Measurements from ENCODE around the gene NR0B1.

DNA sequence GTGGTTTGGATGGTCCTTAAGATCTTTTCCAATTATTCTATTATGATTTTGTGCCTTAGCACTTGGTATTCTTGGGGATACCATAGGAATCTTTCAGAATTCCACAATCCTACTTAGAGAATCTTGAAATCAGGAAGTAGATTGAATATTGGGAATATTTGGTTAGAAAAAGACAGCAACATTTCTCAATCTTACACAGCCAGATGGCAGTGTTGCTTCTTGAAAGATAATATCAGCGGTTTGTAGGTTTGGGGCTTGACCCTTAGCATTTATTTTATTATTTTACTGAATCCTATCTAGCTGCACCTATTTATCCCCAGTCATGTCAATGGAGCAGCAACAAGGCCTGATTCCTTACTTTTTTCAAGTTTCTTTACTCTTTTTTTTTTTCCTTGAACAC is 33.7 kb downstream of the NR0B1 start:
- TF ChIP-seq POLR2AphosphoS5 (IDR thresholded peaks at IDR 0.05) = no peak
- TF ChIP-seq, protein P1, sequence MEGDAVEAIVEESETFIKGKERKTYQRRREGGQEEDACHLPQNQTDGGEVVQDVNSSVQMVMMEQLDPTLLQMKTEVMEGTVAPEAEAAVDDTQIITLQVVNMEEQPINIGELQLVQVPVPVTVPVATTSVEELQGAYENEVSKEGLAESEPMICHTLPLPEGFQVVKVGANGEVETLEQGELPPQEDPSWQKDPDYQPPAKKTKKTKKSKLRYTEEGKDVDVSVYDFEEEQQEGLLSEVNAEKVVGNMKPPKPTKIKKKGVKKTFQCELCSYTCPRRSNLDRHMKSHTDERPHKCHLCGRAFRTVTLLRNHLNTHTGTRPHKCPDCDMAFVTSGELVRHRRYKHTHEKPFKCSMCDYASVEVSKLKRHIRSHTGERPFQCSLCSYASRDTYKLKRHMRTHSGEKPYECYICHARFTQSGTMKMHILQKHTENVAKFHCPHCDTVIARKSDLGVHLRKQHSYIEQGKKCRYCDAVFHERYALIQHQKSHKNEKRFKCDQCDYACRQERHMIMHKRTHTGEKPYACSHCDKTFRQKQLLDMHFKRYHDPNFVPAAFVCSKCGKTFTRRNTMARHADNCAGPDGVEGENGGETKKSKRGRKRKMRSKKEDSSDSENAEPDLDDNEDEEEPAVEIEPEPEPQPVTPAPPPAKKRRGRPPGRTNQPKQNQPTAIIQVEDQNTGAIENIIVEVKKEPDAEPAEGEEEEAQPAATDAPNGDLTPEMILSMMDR (IDR thresholded peaks at IDR 0.05) = no peak
- TF ChIP-seq POLR2A (IDR thresholded peaks at IDR 0.05) = no peak

Data from sigmoid colon (tissue), 4 donors.